Endothelial cell of umbilical vein (primary cell): ENCODE measurements around the gene IFIT5.

Experiments
- CTCF ChIP-seq, 2 donors: IDR thresholded peaks; 1 replicate in 1 of 2; 2 replicates in 1 of 2; pipeline ENCODE4 v1.5.1; 2011; ENCODE audit warnings: low read length in 2 of 2, mild to moderate bottlenecking in 2 of 2, moderate library complexity in 2 of 2, control low read depth in 1 of 2, inconsistent platforms in 1 of 2, low read depth in 1 of 2; ENCODE audit not compliant: insufficient read depth in 1 of 2; ENCODE audit errors: extremely low read depth in 1 of 2
- EZH2 ChIP-seq: IDR thresholded peaks from 2 replicates; pipeline ENCODE4 v1.6.1; 2012; ENCODE audit warnings: borderline replicate concordance, low read depth, mild to moderate bottlenecking, moderate library complexity, low read length, inconsistent platforms; ENCODE audit not compliant: severe bottlenecking
- MYC ChIP-seq: IDR thresholded peaks from one replicate; pipeline ENCODE4 v1.6.1; 2011; ENCODE audit warnings: mild to moderate bottlenecking, low read depth, low read length
- POLR2AphosphoS5 ChIP-seq: IDR thresholded peaks from 2 replicates; pipeline ENCODE4 v1.6.1; 2012; ENCODE audit warnings: low read depth, mild to moderate bottlenecking, control low read depth, low read length, moderate library complexity; ENCODE audit not compliant: insufficient read depth

DNA sequence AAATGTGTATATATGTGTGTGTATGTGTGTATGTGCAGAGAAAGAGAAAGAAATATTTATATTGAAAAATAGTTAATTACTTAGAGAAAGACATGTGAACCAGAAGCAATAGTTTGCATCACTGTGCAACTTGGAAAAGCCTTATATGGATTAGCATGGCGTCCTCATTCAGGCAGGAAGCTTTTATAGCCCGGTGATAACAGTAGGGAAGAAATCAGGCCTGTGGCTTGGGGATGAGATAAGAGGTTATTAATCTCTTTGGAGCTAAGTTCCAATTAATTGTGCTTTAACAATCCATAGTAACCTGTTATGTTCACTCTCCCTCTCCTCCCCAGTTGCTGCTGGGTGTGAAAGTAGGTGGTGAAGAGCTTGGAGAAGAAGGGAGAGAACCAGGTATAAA is 36.5 kb downstream of the IFIT5 start:
- TF ChIP-seq POLR2AphosphoS5, result no peak
- no peak for TF ChIP-seq CTCF (IDR thresholded peaks at IDR 0.05; ENCODE audit: extremely low read depth in 1 of 2, insufficient read depth in 1 of 2, low read depth in 1 of 2, low read length in 2 of 2)
- no peak for TF ChIP-seq MYC
- TF ChIP-seq EZH2, result no peak
